HFFc6 (cell line): ENCODE data around the gene CAPN5. TPM values are rescaled to one million over a fixed set of nuclear protein-coding genes. Genes with fewer than 3 reads are reported as not detected.

Experiments
- DNase-seq: peaks from one replicate; pipeline ENCODE4 v3.0.0-alpha.2; 2018
- H3K27ac Mint-ChIP-seq: 2 replicates; pipeline ENCODE4 v1.8.0; 2020; ENCODE audit warnings: mild to moderate bottlenecking, mixed read lengths
- H3K27me3 Mint-ChIP-seq: 2 replicates; pipeline ENCODE4 v1.8.0; 2021; ENCODE audit warnings: mild to moderate bottlenecking, moderate library complexity, mixed read lengths; ENCODE audit not compliant: insufficient read depth
- H3K36me3 Mint-ChIP-seq: 2 replicates; pipeline ENCODE4 v1.8.0; 2021; ENCODE audit warnings: low read depth, mixed read lengths
- H3K4me1 Mint-ChIP-seq: 2 replicates; pipeline ENCODE4 v1.8.0; 2020; ENCODE audit warnings: low read depth, mixed read lengths
- H3K4me3 Mint-ChIP-seq: 2 replicates; pipeline ENCODE4 v1.8.0; 2020; ENCODE audit warnings: mild to moderate bottlenecking, moderate library complexity, mixed read lengths
- H3K9me3 Mint-ChIP-seq: 2 replicates; pipeline ENCODE4 v1.8.0; 2020; ENCODE audit warnings: mild to moderate bottlenecking, mixed read lengths
- total RNA-seq, 6 experiments: library from RNA; stranded (reverse); fragmentation: NEBNext Ultra II Directional; extraction: Animal tissue kit (Norgen Biotek cat#: 25700); gene quantifications; 2 replicates in 1 of 6; 3 replicates in 5 of 6; pipeline ENCODE4 v1.2.3, GENCODE V29; 2021
- TF ChIP-seq, protein P1 (sequence below): fragments of 200-600 bp; sonication (generic); IDR thresholded peaks from 2 replicates; pipeline ENCODE4 v1.5.0; 2021; ENCODE audit warnings: antibody characterized with exemption, mild to moderate bottlenecking

The CAPN5 gene
- total RNA-seq, 6 experiments from 2014 or later = 20.7 to 32.7 (median 29.0) TPM

DNA sequence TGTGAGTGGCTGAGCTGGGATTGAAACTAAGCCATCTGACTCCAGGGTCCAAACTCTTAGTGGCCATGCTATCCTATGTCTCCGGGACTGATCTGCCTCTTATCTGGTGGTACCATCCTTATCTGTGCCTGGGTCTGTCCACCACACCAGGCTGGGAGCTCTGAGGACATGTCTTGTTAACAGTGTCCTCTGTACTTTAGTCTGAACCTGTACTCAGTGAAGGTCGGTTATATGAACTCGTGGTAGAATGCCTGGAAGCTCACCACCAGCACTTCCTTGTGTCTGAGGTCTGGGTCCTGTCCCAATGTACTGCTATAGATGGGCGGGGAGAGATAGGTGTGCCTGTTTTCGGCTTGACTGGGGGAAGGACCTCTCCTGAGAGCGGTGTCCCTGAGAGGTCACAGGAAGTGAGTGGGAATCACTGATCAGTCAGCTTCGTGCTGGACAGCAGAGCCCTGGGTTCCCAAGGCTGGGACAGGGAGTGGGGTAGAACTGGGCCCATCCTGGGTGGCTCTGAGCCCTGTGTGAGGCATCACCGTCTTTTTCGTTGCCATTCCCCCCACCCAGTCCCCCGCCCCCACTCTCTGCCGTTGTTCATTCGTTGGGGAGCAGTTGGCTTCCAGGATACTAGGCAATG lies 70.1 kb downstream of the CAPN5 start:
- no peaks in the 10 kb centered on the region for H3K36me3 Mint-ChIP-seq
- H3K27me3 Mint-ChIP-seq = no peaks in the 10 kb centered on the region
- H3K9me3 Mint-ChIP-seq = no peaks in the 10 kb centered on the region
- peaks cover 40% of the 10 kb centered on the region for H3K4me1 Mint-ChIP-seq
- H3K4me3 Mint-ChIP-seq = no peak overlapping the region
- TF ChIP-seq, protein P1, sequence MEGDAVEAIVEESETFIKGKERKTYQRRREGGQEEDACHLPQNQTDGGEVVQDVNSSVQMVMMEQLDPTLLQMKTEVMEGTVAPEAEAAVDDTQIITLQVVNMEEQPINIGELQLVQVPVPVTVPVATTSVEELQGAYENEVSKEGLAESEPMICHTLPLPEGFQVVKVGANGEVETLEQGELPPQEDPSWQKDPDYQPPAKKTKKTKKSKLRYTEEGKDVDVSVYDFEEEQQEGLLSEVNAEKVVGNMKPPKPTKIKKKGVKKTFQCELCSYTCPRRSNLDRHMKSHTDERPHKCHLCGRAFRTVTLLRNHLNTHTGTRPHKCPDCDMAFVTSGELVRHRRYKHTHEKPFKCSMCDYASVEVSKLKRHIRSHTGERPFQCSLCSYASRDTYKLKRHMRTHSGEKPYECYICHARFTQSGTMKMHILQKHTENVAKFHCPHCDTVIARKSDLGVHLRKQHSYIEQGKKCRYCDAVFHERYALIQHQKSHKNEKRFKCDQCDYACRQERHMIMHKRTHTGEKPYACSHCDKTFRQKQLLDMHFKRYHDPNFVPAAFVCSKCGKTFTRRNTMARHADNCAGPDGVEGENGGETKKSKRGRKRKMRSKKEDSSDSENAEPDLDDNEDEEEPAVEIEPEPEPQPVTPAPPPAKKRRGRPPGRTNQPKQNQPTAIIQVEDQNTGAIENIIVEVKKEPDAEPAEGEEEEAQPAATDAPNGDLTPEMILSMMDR = no peak
- no peak overlapping the region for H3K27ac Mint-ChIP-seq
- no peak for DNase-seq

DNA sequence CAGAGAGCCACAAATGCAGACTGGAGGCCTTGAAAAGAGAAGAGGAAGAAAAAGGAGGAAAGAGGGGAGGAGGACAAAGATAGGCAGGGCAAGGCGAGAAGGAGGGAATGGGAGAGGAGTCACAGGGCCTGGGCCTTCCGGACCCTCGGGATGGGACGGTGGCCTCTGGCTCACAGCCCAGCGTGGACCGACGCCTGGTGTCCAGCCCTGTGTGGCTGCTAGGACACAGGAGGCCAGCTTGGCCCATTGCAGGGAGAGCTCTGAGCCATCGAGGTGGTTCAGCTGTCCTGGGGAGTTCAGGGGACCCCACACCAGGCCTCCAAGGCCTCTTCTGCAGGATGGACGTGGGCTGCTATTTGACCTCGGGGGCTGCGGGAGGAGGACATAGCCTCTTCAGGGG lies 70.7 kb downstream of the CAPN5 start:
- Mint-ChIP-seq H3K27me3 (no peaks in the 10 kb centered on the region), H3K4me3 (no peak overlapping the region), H3K4me1 (peaks cover 39% of the 10 kb centered on the region), H3K27ac (no peak overlapping the region), H3K9me3 (no peaks in the 10 kb centered on the region), H3K36me3 (no peaks in the 10 kb centered on the region)
- DNase-seq = no peak
- TF ChIP-seq, protein P1 = no peak

DNA sequence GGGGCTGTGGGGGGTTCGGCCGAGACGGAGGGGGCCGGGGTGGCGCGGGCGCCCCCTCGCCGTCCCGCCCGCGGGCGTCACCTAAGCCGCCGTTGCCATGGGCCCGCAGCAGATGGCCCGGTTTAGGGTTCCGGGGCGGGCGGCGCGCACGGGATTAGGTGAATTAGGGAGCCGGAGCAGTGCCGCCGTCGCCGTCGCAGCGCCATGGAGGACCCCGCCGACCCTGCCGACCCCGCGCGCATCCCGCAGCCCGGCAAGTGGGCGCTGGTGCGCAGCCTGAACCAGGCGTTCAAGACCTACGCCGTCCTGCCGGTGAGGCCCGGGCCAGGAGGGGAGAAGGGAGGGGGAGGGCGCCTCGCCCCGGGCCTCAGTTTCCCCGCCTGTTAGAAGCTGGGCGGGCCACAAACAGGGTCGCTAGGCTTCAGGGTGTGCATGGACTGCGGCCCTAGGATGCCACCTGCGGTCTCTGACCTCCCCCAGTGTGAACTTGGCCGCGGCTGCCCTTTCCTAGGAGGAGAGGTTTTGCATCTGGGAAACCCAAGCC lies 71.4 kb downstream of the CAPN5 start:
- Mint-ChIP-seq H3K9me3 (no peaks in the 10 kb centered on the region), H3K27ac (no peak overlapping the region), H3K4me3 (no peak overlapping the region), H3K4me1 (peaks cover 39% of the 10 kb centered on the region), H3K36me3 (no peaks in the 10 kb centered on the region), H3K27me3 (no peaks in the 10 kb centered on the region)
- no peak for DNase-seq
- TF ChIP-seq, protein P1 = no peak

DNA sequence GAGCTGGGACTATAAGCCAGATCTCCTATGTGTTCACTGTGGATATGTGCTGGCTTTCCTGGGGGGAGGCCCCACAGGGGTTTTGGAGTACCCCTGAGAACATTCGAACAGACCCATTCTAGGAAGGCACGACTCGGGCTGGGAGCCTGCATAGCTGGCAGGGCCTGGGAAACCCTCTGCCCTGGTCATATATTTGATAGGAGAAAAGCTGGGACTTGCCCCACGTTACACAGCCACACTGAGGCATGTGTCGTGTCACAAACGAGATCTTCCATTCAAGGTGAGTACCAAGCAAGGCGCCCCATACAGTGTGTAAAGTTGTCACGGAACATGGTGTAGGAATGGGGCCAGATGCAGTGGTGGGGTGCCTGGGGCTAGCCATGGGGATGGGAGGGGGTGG lies 72.4 kb downstream of the CAPN5 start:
- H3K9me3 Mint-ChIP-seq = no peaks in the 10 kb centered on the region

DNA sequence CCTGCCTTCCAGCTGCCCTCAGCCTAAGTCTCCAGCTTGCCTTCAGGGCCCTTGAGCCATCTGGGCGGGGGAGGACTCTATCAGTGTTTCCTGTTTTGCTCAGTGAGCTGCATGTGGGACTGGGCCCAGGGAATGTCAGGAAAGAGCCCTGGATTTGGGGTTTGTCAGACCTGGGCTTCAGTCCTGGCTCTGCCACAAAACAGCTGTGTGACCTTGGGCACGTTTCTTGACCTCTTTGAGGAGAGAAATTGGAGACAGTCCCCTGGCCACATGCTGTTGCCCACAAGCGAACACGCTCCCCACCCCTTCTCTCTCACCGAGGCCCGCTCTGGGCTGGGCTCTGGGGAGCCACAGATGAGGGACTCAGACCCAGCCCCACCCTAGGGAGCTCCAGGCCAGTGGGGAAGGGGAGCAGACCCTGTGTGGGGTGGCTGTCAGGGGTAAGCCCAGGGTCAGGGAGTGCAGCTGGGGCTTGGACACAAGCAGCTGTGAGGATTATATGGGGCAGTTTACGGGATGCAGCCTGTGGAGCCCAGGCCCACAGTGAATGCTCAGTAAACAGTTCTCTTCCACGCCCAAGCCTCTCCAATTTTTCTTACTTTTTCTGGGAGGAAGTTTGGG lies 73.6 kb downstream of the CAPN5 start:
- no peaks in the 10 kb centered on the region for H3K9me3 Mint-ChIP-seq
- H3K4me1 Mint-ChIP-seq = peaks cover 36% of the 10 kb centered on the region
- TF ChIP-seq, protein P1 = no peak
- H3K36me3 Mint-ChIP-seq = no peaks in the 10 kb centered on the region
- H3K4me3 Mint-ChIP-seq = no peak overlapping the region
- DNase-seq = no peak
- peaks cover 3% of the 10 kb centered on the region for H3K27me3 Mint-ChIP-seq
- peak overlapping the region; percentile 42; the same call in 1 of the 2 replicates for H3K27ac Mint-ChIP-seq

More for the DNA sequence above, 72.4 kb downstream of the CAPN5 start:
- TF ChIP-seq, protein P1 = no peak
- peaks cover 39% of the 10 kb centered on the region for H3K4me1 Mint-ChIP-seq
- no peak for DNase-seq
- H3K27ac Mint-ChIP-seq = no peak overlapping the region
- H3K27me3 Mint-ChIP-seq = no peaks in the 10 kb centered on the region
- H3K36me3 Mint-ChIP-seq = no peaks in the 10 kb centered on the region
- no peak overlapping the region for H3K4me3 Mint-ChIP-seq
